Measurements from ENCODE around the gene MEIS3.

DNA sequence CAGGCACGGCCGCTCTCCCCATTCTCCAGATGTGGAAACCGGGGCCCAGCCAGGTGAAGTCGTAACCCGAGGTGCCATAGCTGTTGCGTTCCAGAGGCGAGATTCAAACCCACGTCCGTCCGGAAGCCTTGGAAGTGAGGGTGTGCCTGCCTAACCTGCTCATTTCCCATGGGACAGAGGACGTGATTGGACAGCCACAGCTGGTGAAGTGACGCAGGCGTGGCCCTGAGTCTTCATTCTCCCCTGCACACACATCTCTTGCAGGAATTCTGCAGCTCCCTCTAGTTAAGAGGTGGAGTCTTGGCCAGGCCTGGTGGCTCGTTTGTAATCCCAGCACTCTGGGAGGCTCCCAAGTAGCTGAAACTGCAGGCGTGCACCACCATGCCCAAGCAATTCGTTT, 16.8 kb downstream of the MEIS3 start:
- no peak for TF ChIP-seq EZH2 (IDR thresholded peaks at IDR 0.05; ENCODE audit: borderline replicate concordance, control insufficient read depth, low read depth, low read length)
- TF ChIP-seq, protein P1, sequence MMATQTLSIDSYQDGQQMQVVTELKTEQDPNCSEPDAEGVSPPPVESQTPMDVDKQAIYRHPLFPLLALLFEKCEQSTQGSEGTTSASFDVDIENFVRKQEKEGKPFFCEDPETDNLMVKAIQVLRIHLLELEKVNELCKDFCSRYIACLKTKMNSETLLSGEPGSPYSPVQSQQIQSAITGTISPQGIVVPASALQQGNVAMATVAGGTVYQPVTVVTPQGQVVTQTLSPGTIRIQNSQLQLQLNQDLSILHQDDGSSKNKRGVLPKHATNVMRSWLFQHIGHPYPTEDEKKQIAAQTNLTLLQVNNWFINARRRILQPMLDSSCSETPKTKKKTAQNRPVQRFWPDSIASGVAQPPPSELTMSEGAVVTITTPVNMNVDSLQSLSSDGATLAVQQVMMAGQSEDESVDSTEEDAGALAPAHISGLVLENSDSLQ (IDR thresholded peaks at IDR 0.05) = no peak
- TF ChIP-seq, protein P2, sequence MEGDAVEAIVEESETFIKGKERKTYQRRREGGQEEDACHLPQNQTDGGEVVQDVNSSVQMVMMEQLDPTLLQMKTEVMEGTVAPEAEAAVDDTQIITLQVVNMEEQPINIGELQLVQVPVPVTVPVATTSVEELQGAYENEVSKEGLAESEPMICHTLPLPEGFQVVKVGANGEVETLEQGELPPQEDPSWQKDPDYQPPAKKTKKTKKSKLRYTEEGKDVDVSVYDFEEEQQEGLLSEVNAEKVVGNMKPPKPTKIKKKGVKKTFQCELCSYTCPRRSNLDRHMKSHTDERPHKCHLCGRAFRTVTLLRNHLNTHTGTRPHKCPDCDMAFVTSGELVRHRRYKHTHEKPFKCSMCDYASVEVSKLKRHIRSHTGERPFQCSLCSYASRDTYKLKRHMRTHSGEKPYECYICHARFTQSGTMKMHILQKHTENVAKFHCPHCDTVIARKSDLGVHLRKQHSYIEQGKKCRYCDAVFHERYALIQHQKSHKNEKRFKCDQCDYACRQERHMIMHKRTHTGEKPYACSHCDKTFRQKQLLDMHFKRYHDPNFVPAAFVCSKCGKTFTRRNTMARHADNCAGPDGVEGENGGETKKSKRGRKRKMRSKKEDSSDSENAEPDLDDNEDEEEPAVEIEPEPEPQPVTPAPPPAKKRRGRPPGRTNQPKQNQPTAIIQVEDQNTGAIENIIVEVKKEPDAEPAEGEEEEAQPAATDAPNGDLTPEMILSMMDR (IDR thresholded peaks at IDR 0.05 in 2 of 3, conservative IDR thresholded peaks at IDR 0.05 in 1 of 3; ENCODE audit: control insufficient read depth in 2 of 3, extremely low read depth in 1 of 3, insufficient read depth in 1 of 3, low read depth in 3 of 3, low read length in 3 of 3) = no peak
- no peak for TF ChIP-seq ETV6 (conservative IDR thresholded peaks at IDR 0.05 in 1 of 2, IDR thresholded peaks at IDR 0.05 in 1 of 2; ENCODE audit: borderline replicate concordance in 1 of 2, low read depth in 1 of 2)
- no peak for TF ChIP-seq EED (IDR thresholded peaks at IDR 0.05; ENCODE audit: low read depth)
- TF ChIP-seq EGR1 (IDR thresholded peaks at IDR 0.05; ENCODE audit: borderline replicate concordance in 1 of 2, low read depth in 2 of 2, low read length in 2 of 2) = no peak
